GM13976 (cell line): ENCODE measurements around the gene RBMX.
"Not testable (repeated sequence)": the region's sequence is repeated elsewhere in the genome, so short reads cannot be mapped to it uniquely, and the experiment has no call there.

Experiments used
- DNase-seq: peaks from one replicate; pipeline ENCODE4 v3.0.0; 2012; ENCODE audit warnings: low spot score
- CTCF ChIP-seq: IDR thresholded peaks from 2 replicates; pipeline ENCODE4 v1.5.1; 2012; ENCODE audit warnings: borderline replicate concordance, mild to moderate bottlenecking; ENCODE audit not compliant: insufficient read depth; ENCODE audit errors: extremely low read depth, missing control alignments, control extremely low read depth
- in situ Hi-C: fragments of 300-500 bp; cut with MboI; formaldehyde crosslinking; loops from one replicate; pipeline ENCODE4 v1.12.0; 2022; ENCODE audit warnings: low sequenced_read_pairs, mixed read lengths, inconsistent platforms; ENCODE audit not compliant: unreplicated experiment

The RBMX gene

GRCh38 chrX:136896121-136896914 is 15.8 kb upstream of the RBMX start:
- TF ChIP-seq CTCF = no peak
- DNase-seq = no peak
- in situ Hi-C loops = no loop called here

- in situ Hi-C loops = no loop called here
- TF ChIP-seq CTCF = no peak
- DNase-seq = no peak
Measured at GRCh38 chrX:136892412-136892811, 11.9 kb upstream of the RBMX start.

- in situ Hi-C loops, DNase-seq: not testable (repeated sequence)
Measured at GRCh38 chrX:136890596-136890995, 10.1 kb upstream of the RBMX start.

GRCh38 chrX:136889269-136889668 is 8.7 kb upstream of the RBMX start:
- no peak for TF ChIP-seq CTCF
- no peak for DNase-seq
- in situ Hi-C loops = no loop called here

GRCh38 chrX:136880003-136880451 is 498 bp downstream of the RBMX start:
- DNase-seq = peak; percentile 26
- in situ Hi-C loops = no loop called here
- no peak for TF ChIP-seq CTCF

GRCh38 chrX:136879001-136879687 is 1.4 kb downstream of the RBMX start:
- in situ Hi-C loops = no loop called here
- no peak for DNase-seq
- TF ChIP-seq CTCF = no peak

GRCh38 chrX:136878423-136878822 is 2.1 kb downstream of the RBMX start:
- no peak for DNase-seq
- in situ Hi-C loops = no loop called here
- no peak for TF ChIP-seq CTCF

- in situ Hi-C loops, DNase-seq: not testable (repeated sequence)
Measured at GRCh38 chrX:136874114-136874513, 6.4 kb downstream of the RBMX start.

GRCh38 chrX:136873210-136873609 is 7.3 kb downstream of the RBMX start:
- in situ Hi-C loops, DNase-seq: not testable (repeated sequence)
